Measurements from ENCODE around the gene ANO2. TPM values are rescaled to one million over a fixed set of nuclear protein-coding genes. Genes with fewer than 3 reads are reported as not detected.

ANO2 gene
- total and polyA plus RNA-seq, 2 experiments from 2014 or later = 2.3 to 4.6 TPM

- Mint-ChIP-seq H3K9me3 (no peaks in the 10 kb centered on the region), H3K27me3 (ENCODE audit: insufficient read depth, low read depth, poor library complexity) (no peaks in the 10 kb centered on the region), H3K36me3 (ENCODE audit: low read depth) (no peaks in the 10 kb centered on the region), H3K4me1 (peaks cover 2% of the 10 kb centered on the region; the same call in 1 of the 3 replicates), H3K4me3 (no peak overlapping the region), H3K27ac (no peak overlapping the region)
- Histone ChIP-seq H3K27ac (ENCODE audit: low read depth) (no peak overlapping the region), H3K79me2 (replicated peaks; ENCODE audit: insufficient read depth) (no peaks in the 10 kb centered on the region), H3K27me3 (ENCODE audit: insufficient read depth) (no peaks in the 10 kb centered on the region), H3F3A (replicated peaks; ENCODE audit: low read depth) (0 out of 2 replicates have a peak, but pooled peaks cover 3% of the 10 kb centered on the region), H3K4me1 (ENCODE audit: insufficient read depth) (no peaks in the 10 kb centered on the region), H3K4me2 (no peak overlapping the region), H2AFZ (no peak overlapping the region), H4K20me1 (replicated peaks; ENCODE audit: insufficient read depth) (no peaks in the 10 kb centered on the region), H3K4me3 (no peak overlapping the region), H3K9me2 (ENCODE audit: insufficient read depth) (no peaks in the 10 kb centered on the region), H3K36me3 (ENCODE audit: insufficient read depth) (no peaks in the 10 kb centered on the region)
- ATAC-seq (no peak), DNase-seq (ENCODE audit: low spot score) (no peak)
- TF ChIP-seq ETS1 (IDR thresholded peaks at IDR 0.05) = no peak
- no peak for TF ChIP-seq POLR2AphosphoS5 (IDR thresholded peaks at IDR 0.05; ENCODE audit: low read depth)
- no peak for TF ChIP-seq NANOG (IDR thresholded peaks at IDR 0.05; ENCODE audit: borderline replicate concordance)
These were observed 35.5 kb downstream of the ANO2 start for GRCh38 chr12:5909560-5909959.

- no peak overlapping the region for H2AFZ ChIP-seq
- no peaks in the 10 kb centered on the region for H3K36me3 Mint-ChIP-seq (ENCODE audit: low read depth)
- H3K27me3 Mint-ChIP-seq (ENCODE audit: insufficient read depth, low read depth, poor library complexity) = no peaks in the 10 kb centered on the region
- H4K20me1 ChIP-seq (replicated peaks; ENCODE audit: insufficient read depth) = no peaks in the 10 kb centered on the region
- H3K9me2 ChIP-seq (ENCODE audit: insufficient read depth) = no peaks in the 10 kb centered on the region
- ATAC-seq (no peak), DNase-seq (ENCODE audit: low spot score) (no peak)
- H3K4me2 ChIP-seq = no peak overlapping the region
- H3K79me2 ChIP-seq (replicated peaks; ENCODE audit: insufficient read depth) = no peaks in the 10 kb centered on the region
- H3K36me3 ChIP-seq (ENCODE audit: insufficient read depth) = no peaks in the 10 kb centered on the region
- H3K27me3 ChIP-seq (ENCODE audit: insufficient read depth) = no peaks in the 10 kb centered on the region
- H3F3A ChIP-seq (replicated peaks; ENCODE audit: low read depth) = no peaks in the 10 kb centered on the region
- H3K9me3 Mint-ChIP-seq = no peaks in the 10 kb centered on the region
- H3K4me1 Mint-ChIP-seq = peaks cover 2% of the 10 kb centered on the region; the same call in 1 of the 3 replicates
- H3K4me3 Mint-ChIP-seq = no peak overlapping the region
- H3K27ac ChIP-seq (ENCODE audit: low read depth) = no peak overlapping the region
- no peak overlapping the region for H3K27ac Mint-ChIP-seq
- no peaks in the 10 kb centered on the region for H3K4me1 ChIP-seq (ENCODE audit: insufficient read depth)
- H3K4me3 ChIP-seq = no peak overlapping the region
- TF ChIP-seq ZNF114 (CRISPR knock-in tag; IDR thresholded peaks at IDR 0.05) (no peak), ZNF462 (CRISPR knock-in tag; IDR thresholded peaks at IDR 0.05) (no peak), ETS1 (IDR thresholded peaks at IDR 0.05) (no peak), REST (IDR thresholded peaks at IDR 0.05; ENCODE audit: unreplicated experiment) (no peak), ZNF331 (CRISPR knock-in tag; IDR thresholded peaks at IDR 0.05; ENCODE audit: low read depth) (no peak), JUNB (IDR thresholded peaks at IDR 0.05; ENCODE audit: unreplicated experiment) (no peak), CREB1 (CRISPR knock-in tag; IDR thresholded peaks at IDR 0.05; ENCODE audit: low read depth) (no peak), EZH2 (IDR thresholded peaks at IDR 0.05; ENCODE audit: low read depth, unreplicated experiment) (no peak), EZH2phosphoT487 (IDR thresholded peaks at IDR 0.05; ENCODE audit: unreplicated experiment) (no peak)
These were observed 36.8 kb downstream of the ANO2 start for GRCh38 chr12:5908251-5908650.

Data from GM23338 (cell line).